Measurements from ENCODE around the gene PKP4.

PKP4 gene

GRCh38 chr2:158659483-158659882 is 202.7 kb downstream of the PKP4 start:
- Histone ChIP-seq H4K20me1 (ENCODE audit: low read depth, low read length) (no peaks in the 10 kb centered on the region), H3K27me3 (ENCODE audit: low read length) (no peaks in the 10 kb centered on the region), H3K36me3 (ENCODE audit: low read length) (no peaks in the 10 kb centered on the region), H2AFZ (ENCODE audit: low read depth, low read length, severe bottlenecking) (no peak overlapping the region), H3K9me2 (replicated peaks; ENCODE audit: insufficient read depth, low read length) (no peaks in the 10 kb centered on the region), H3K9ac (ENCODE audit: low read length) (no peak overlapping the region), H3K27ac (ENCODE audit: low read depth, low read length) (no peak overlapping the region), H3K4me3 (ENCODE audit: insufficient read depth, low read length, poor library complexity, severe bottlenecking) (no peak overlapping the region), H3F3A (ENCODE audit: insufficient read depth) (no peaks in the 10 kb centered on the region), H3K4me2 (ENCODE audit: low read depth, low read length, poor library complexity, severe bottlenecking) (no peak overlapping the region), H3K79me2 (ENCODE audit: insufficient read depth, low read length) (no peaks in the 10 kb centered on the region), H3K9me3 (ENCODE audit: insufficient read depth, low read length) (no peaks in the 10 kb centered on the region)
- TF ChIP-seq CTCF (IDR thresholded peaks at IDR 0.05; ENCODE audit: insufficient read depth, low read length, poor library complexity, severe bottlenecking) (no peak), EZH2phosphoT487 (conservative IDR thresholded peaks at IDR 0.05; ENCODE audit: low read length) (no peak)

GRCh38 chr2:158661231-158661630 is 204.5 kb downstream of the PKP4 start:
- no peak overlapping the region for H3K4me2 ChIP-seq (ENCODE audit: low read depth, low read length, poor library complexity, severe bottlenecking)
- no peaks in the 10 kb centered on the region for H3K36me3 ChIP-seq (ENCODE audit: low read length)
- H3F3A ChIP-seq (ENCODE audit: insufficient read depth), result no peaks in the 10 kb centered on the region

GRCh38 chr2:158662421-158662820 is 205.7 kb downstream of the PKP4 start:
- H3K9me2 ChIP-seq (replicated peaks; ENCODE audit: insufficient read depth, low read length), result no peaks in the 10 kb centered on the region
- TF ChIP-seq EZH2phosphoT487 (conservative IDR thresholded peaks at IDR 0.05; ENCODE audit: low read length) (no peak), CTCF (IDR thresholded peaks at IDR 0.05; ENCODE audit: insufficient read depth, low read length, poor library complexity, severe bottlenecking) (no peak)

More at GRCh38 chr2:158661231-158661630, 204.5 kb downstream of the PKP4 start:
- no peak for TF ChIP-seq CTCF (IDR thresholded peaks at IDR 0.05; ENCODE audit: insufficient read depth, low read length, poor library complexity, severe bottlenecking)
- TF ChIP-seq EZH2phosphoT487 (conservative IDR thresholded peaks at IDR 0.05; ENCODE audit: low read length), result no peak
- no peaks in the 10 kb centered on the region for H3K79me2 ChIP-seq (ENCODE audit: insufficient read depth, low read length)
- no peak overlapping the region for H3K27ac ChIP-seq (ENCODE audit: low read depth, low read length)
- no peaks in the 10 kb centered on the region for H3K27me3 ChIP-seq (ENCODE audit: low read length)
- H3K9ac ChIP-seq (ENCODE audit: low read length), result no peak overlapping the region
- H3K4me3 ChIP-seq (ENCODE audit: insufficient read depth, low read length, poor library complexity, severe bottlenecking), result no peak overlapping the region
- no peaks in the 10 kb centered on the region for H4K20me1 ChIP-seq (ENCODE audit: low read depth, low read length)
- no peak overlapping the region for H2AFZ ChIP-seq (ENCODE audit: low read depth, low read length, severe bottlenecking)
- no peaks in the 10 kb centered on the region for H3K9me3 ChIP-seq (ENCODE audit: insufficient read depth, low read length)
- H3K9me2 ChIP-seq (replicated peaks; ENCODE audit: insufficient read depth, low read length), result no peaks in the 10 kb centered on the region

More at GRCh38 chr2:158662421-158662820, 205.7 kb downstream of the PKP4 start:
- H3K36me3 ChIP-seq (ENCODE audit: low read length), result no peaks in the 10 kb centered on the region
- no peaks in the 10 kb centered on the region for H3F3A ChIP-seq (ENCODE audit: insufficient read depth)
- no peak overlapping the region for H2AFZ ChIP-seq (ENCODE audit: low read depth, low read length, severe bottlenecking)
- H3K79me2 ChIP-seq (ENCODE audit: insufficient read depth, low read length), result no peaks in the 10 kb centered on the region
- H4K20me1 ChIP-seq (ENCODE audit: low read depth, low read length), result no peaks in the 10 kb centered on the region
- no peak overlapping the region for H3K4me3 ChIP-seq (ENCODE audit: insufficient read depth, low read length, poor library complexity, severe bottlenecking)
- no peaks in the 10 kb centered on the region for H3K27me3 ChIP-seq (ENCODE audit: low read length)
- H3K9me3 ChIP-seq (ENCODE audit: insufficient read depth, low read length), result no peaks in the 10 kb centered on the region
- H3K9ac ChIP-seq (ENCODE audit: low read length), result no peak overlapping the region
- no peak overlapping the region for H3K4me2 ChIP-seq (ENCODE audit: low read depth, low read length, poor library complexity, severe bottlenecking)
- H3K27ac ChIP-seq (ENCODE audit: low read depth, low read length), result no peak overlapping the region
